Hepatocyte (in vitro differentiated cells): Measurements from ENCODE around the gene FAM227B. TPM values are rescaled to one million over a fixed set of nuclear protein-coding genes. Genes with fewer than 3 reads are reported as not detected.
A peak's percentile ranks its signal among the peaks of the same experiment; 100 is the strongest.

Experiments
- DNase-seq: peaks from one replicate; pipeline ENCODE4 v3.0.0-alpha.2; 2016; ENCODE audit warnings: low spot score
- H2AFZ ChIP-seq: fragments of 200-600 bp; sonication (generic); 2 replicates; pipeline ENCODE4 v1.6.0; 2016; ENCODE audit warnings: antibody characterized with exemption, mild to moderate bottlenecking
- H3K27ac ChIP-seq: fragments of 200-600 bp; sonication (generic); 2 replicates; pipeline ENCODE4 v1.5.1; 2016; ENCODE audit warnings: mild to moderate bottlenecking
- H3K27me3 ChIP-seq: fragments of 200-600 bp; sonication (generic); 2 replicates; pipeline ENCODE4 v1.6.1; 2016
- H3K36me3 ChIP-seq: fragments of 200-600 bp; sonication (generic); replicated peaks from 2 replicates; pipeline ENCODE4 v1.5.1; 2016; ENCODE audit warnings: low read depth; ENCODE audit not compliant: insufficient read depth
- H3K4me1 ChIP-seq: fragments of 200-600 bp; sonication (generic); 2 replicates; pipeline ENCODE4 v1.5.1; 2016; ENCODE audit warnings: mild to moderate bottlenecking, moderate library complexity; ENCODE audit not compliant: insufficient read depth
- H3K4me2 ChIP-seq: fragments of 200-600 bp; sonication (generic); 2 replicates; pipeline ENCODE4 v1.6.0; 2016
- H3K4me3 ChIP-seq: fragments of 200-600 bp; sonication (generic); 2 replicates; pipeline ENCODE4 v1.5.1; 2016; ENCODE audit warnings: mild to moderate bottlenecking
- H3K79me2 ChIP-seq: fragments of 200-600 bp; sonication (generic); 2 replicates; pipeline ENCODE4 v1.6.0; 2017; ENCODE audit warnings: mild to moderate bottlenecking
- H3K9me2 ChIP-seq: fragments of 200-600 bp; sonication (generic); replicated peaks from 2 replicates; pipeline ENCODE4 v1.6.0; 2017; ENCODE audit warnings: mild to moderate bottlenecking; ENCODE audit not compliant: insufficient read depth
- H3K9me3 ChIP-seq: fragments of 200-600 bp; sonication (generic); 2 replicates; pipeline ENCODE4 v1.5.1; 2016; ENCODE audit warnings: low read depth, mild to moderate bottlenecking
- H4K20me1 ChIP-seq: fragments of 200-600 bp; sonication (generic); 2 replicates; pipeline ENCODE4 v1.6.0; 2016; ENCODE audit warnings: mild to moderate bottlenecking; ENCODE audit not compliant: insufficient read depth, poor library complexity, severe bottlenecking
- CTCF ChIP-seq: fragments of 200-600 bp; sonication (generic); IDR thresholded peaks from 2 replicates; pipeline ENCODE4 v1.5.1; 2016; ENCODE audit warnings: antibody characterized with exemption, mild to moderate bottlenecking; ENCODE audit not compliant: poor library complexity
- EZH2 ChIP-seq: fragments of 200-600 bp; sonication (generic); IDR thresholded peaks from 2 replicates; pipeline ENCODE4 v1.6.1; 2016; ENCODE audit warnings: antibody characterized with exemption, mild to moderate bottlenecking, borderline replicate concordance
- EZH2phosphoT487 ChIP-seq: fragments of 200-600 bp; sonication (generic); IDR thresholded peaks from one replicate; pipeline ENCODE4 v1.6.1; 2018; ENCODE audit warnings: antibody characterized with exemption, mild to moderate bottlenecking, low read depth, moderate library complexity; ENCODE audit not compliant: unreplicated experiment, severe bottlenecking
- WGBS: methylation state at CpG from one replicate; pipeline ENCODE4 v1.1.6; 2016; ENCODE audit warnings: low lambda C conversion rate; ENCODE audit errors: missing lambda C conversion rate; 5-methylcytosine and 5-hydroxymethylcytosine counted together
- polyA plus RNA-seq: library from polyadenylated mRNA; unstranded; fragments of >200 nt; fragmentation: Nextera tagmentation; extraction: Ambion mirVana; gene quantifications from 2 replicates; pipeline ENCODE4 v1.2.1, GENCODE V29; 2016
- total RNA-seq: library from RNA; depleted of rRNA; stranded (reverse); fragments of >200 nt; gene quantifications from 2 replicates; pipeline ENCODE4 v1.2.3, GENCODE V29; 2014

The FAM227B gene
- total and polyA plus RNA-seq, 2 experiments from 2014 or later: 4.5 to 9.2 TPM

- DNase-seq: no peak
- Histone ChIP-seq H4K20me1 (no peaks in the 10 kb centered on the region), H3K79me2 (peaks cover 26% of the 10 kb centered on the region), H3K27ac (no peak overlapping the region), H3K9me3 (no peaks in the 10 kb centered on the region), H3K9me2 (no peaks in the 10 kb centered on the region), H3K4me3 (no peak overlapping the region), H3K27me3 (no peaks in the 10 kb centered on the region), H3K4me2 (peak overlapping the region; percentile 12), H3K36me3 (no peaks in the 10 kb centered on the region), H2AFZ (no peak overlapping the region), H3K4me1 (peaks cover 18% of the 10 kb centered on the region)
- no peak for TF ChIP-seq EZH2
- TF ChIP-seq EZH2phosphoT487: no peak
- no peak for TF ChIP-seq CTCF
- 77% methylated on average over 2 of the region's 2 CpGs for WGBS
These were observed 3.4 kb upstream of the FAM227B start for GRCh38 chr15:49624056-49624455.

- Histone ChIP-seq H3K27me3 (no peaks in the 10 kb centered on the region), H3K9me3 (no peaks in the 10 kb centered on the region), H3K27ac (no peak overlapping the region), H3K4me2 (peak overlapping the region; percentile 81), H4K20me1 (no peaks in the 10 kb centered on the region), H2AFZ (no peak overlapping the region), H3K36me3 (no peaks in the 10 kb centered on the region), H3K4me3 (no peak overlapping the region), H3K9me2 (no peaks in the 10 kb centered on the region), H3K79me2 (peaks cover 26% of the 10 kb centered on the region), H3K4me1 (peaks cover 18% of the 10 kb centered on the region)
- DNase-seq: no peak
- TF ChIP-seq CTCF (peak; percentile 14), EZH2phosphoT487 (no peak)
- WGBS: 73% methylated on average over 3 of the region's 3 CpGs
These were observed 1.9 kb upstream of the FAM227B start for GRCh38 chr15:49622561-49622960.

GRCh38 chr15:49621887-49622286 lies 1.3 kb upstream of the FAM227B start:
- H3K79me2 ChIP-seq: peaks cover 26% of the 10 kb centered on the region
- H3K36me3 ChIP-seq: no peaks in the 10 kb centered on the region
- DNase-seq: no peak
- TF ChIP-seq CTCF (no peak), EZH2phosphoT487 (no peak), EZH2 (no peak)
- WGBS: 55% methylated on average over 1 of the region's 1 CpG
- peak overlapping the region; percentile 81 for H3K4me2 ChIP-seq
- H2AFZ ChIP-seq: peak overlapping the region; percentile 43
- H3K9me3 ChIP-seq: no peaks in the 10 kb centered on the region
- H3K27ac ChIP-seq: peak overlapping the region; percentile 90
- H4K20me1 ChIP-seq: no peaks in the 10 kb centered on the region
- H3K4me3 ChIP-seq: peak overlapping the region; percentile 40
- no peaks in the 10 kb centered on the region for H3K9me2 ChIP-seq
- peaks cover 18% of the 10 kb centered on the region for H3K4me1 ChIP-seq
- no peaks in the 10 kb centered on the region for H3K27me3 ChIP-seq

- DNase-seq: no peak
- Histone ChIP-seq H2AFZ (peak overlapping the region; percentile 43), H3K4me1 (peaks cover 18% of the 10 kb centered on the region), H4K20me1 (no peaks in the 10 kb centered on the region), H3K27ac (peak overlapping the region; percentile 90), H3K36me3 (no peaks in the 10 kb centered on the region), H3K4me3 (peak overlapping the region; percentile 40), H3K4me2 (peak overlapping the region; percentile 81), H3K27me3 (no peaks in the 10 kb centered on the region), H3K9me3 (no peaks in the 10 kb centered on the region), H3K9me2 (no peaks in the 10 kb centered on the region), H3K79me2 (peaks cover 26% of the 10 kb centered on the region)
- 8% methylated on average over 8 of the region's 8 CpGs for WGBS
- no peak for TF ChIP-seq CTCF
- no peak for TF ChIP-seq EZH2phosphoT487
- TF ChIP-seq EZH2: no peak
These were observed 788 bp upstream of the FAM227B start for GRCh38 chr15:49621401-49621811.
